Fibroblast of the aortic adventitia (primary cell): ENCODE measurements around the gene SMPD3. TPM values are rescaled to one million over a fixed set of nuclear protein-coding genes. Genes with fewer than 3 reads are reported as not detected.

Experiments used
- DNase-seq: peaks from one replicate; pipeline ENCODE4 v3.0.0-alpha.2; 2010; ENCODE audit warnings: low read depth
- H3K4me3 ChIP-seq: 2 replicates; pipeline ENCODE4 v1.5.1; 2011; ENCODE audit warnings: low read depth, mild to moderate bottlenecking, control low read depth, low read length, moderate library complexity
- CTCF ChIP-seq: IDR thresholded peaks from 2 replicates; pipeline ENCODE4 v1.5.1; 2011; ENCODE audit warnings: mild to moderate bottlenecking, low read length, control low read depth, inconsistent platforms; ENCODE audit not compliant: insufficient read depth
- total RNA-seq: library from RNA; depleted of rRNA; stranded (reverse); fragments of >200 nt; gene quantifications from 2 replicates; pipeline ENCODE4 v1.2.3, GENCODE V29; 2012; ENCODE audit warnings: low replicate concordance

SMPD3 gene
- total RNA-seq, 1 donor: not detected

GRCh38 chr16:68360547-68360946, 87.8 kb downstream of the SMPD3 start:
- H3K4me3 ChIP-seq: no peak overlapping the region
- no peak for DNase-seq
- no peak for TF ChIP-seq CTCF

GRCh38 chr16:68359398-68360191, 88.7 kb downstream of the SMPD3 start:
- TF ChIP-seq CTCF: no peak
- H3K4me3 ChIP-seq: no peak overlapping the region
- DNase-seq: no peak

- DNase-seq: no peak
- no peak overlapping the region for H3K4me3 ChIP-seq
- no peak for TF ChIP-seq CTCF
Measured at GRCh38 chr16:68358951-68359350, 89.4 kb downstream of the SMPD3 start.

- DNase-seq: no peak
- TF ChIP-seq CTCF: no peak
- H3K4me3 ChIP-seq: no peak overlapping the region
Measured at GRCh38 chr16:68357923-68358322, 90.4 kb downstream of the SMPD3 start.

- no peak overlapping the region for H3K4me3 ChIP-seq
- DNase-seq: no peak
- no peak for TF ChIP-seq CTCF
Measured at GRCh38 chr16:68357521-68357922, 90.8 kb downstream of the SMPD3 start.

- no peak overlapping the region for H3K4me3 ChIP-seq
- TF ChIP-seq CTCF: no peak
- DNase-seq: no peak
Measured at GRCh38 chr16:68356919-68357286, 91.4 kb downstream of the SMPD3 start.
